Loucy (cell line): Measurements from ENCODE around the gene CCK.

Source experiments
- H2AFZ ChIP-seq: fragments of 200-600 bp; sonication (generic); 2 replicates; pipeline ENCODE4 v1.6.0; 2016; ENCODE audit warnings: antibody characterized with exemption, mild to moderate bottlenecking, low read length, moderate library complexity
- H3F3A ChIP-seq: fragments of 200-600 bp; 2 replicates; pipeline ENCODE4 v1.6.0; 2016; ENCODE audit warnings: antibody characterized with exemption, low read depth, mild to moderate bottlenecking
- H3K27me3 ChIP-seq: fragments of 200-600 bp; sonication (generic); 2 replicates; pipeline ENCODE4 v1.6.1; 2014; ENCODE audit warnings: low read length, mild to moderate bottlenecking; ENCODE audit not compliant: insufficient read depth, poor library complexity, severe bottlenecking
- H3K36me3 ChIP-seq: fragments of 200-600 bp; sonication (generic); 2 replicates; pipeline ENCODE4 v1.6.1; 2016; ENCODE audit warnings: low read length; ENCODE audit not compliant: insufficient read depth
- H3K4me1 ChIP-seq: fragments of 200-600 bp; sonication (generic); 2 replicates; pipeline ENCODE4 v1.5.1; 2014; ENCODE audit warnings: low read length, mild to moderate bottlenecking; ENCODE audit not compliant: insufficient read depth, poor library complexity, severe bottlenecking
- H3K4me2 ChIP-seq: fragments of 200-600 bp; sonication (generic); 2 replicates; pipeline ENCODE4 v1.6.0; 2014; ENCODE audit warnings: antibody characterized with exemption, low read length, low read depth, mild to moderate bottlenecking; ENCODE audit not compliant: poor library complexity, severe bottlenecking
- H3K4me3 ChIP-seq: fragments of 200-600 bp; sonication (generic); 2 replicates; pipeline ENCODE4 v1.5.1; 2014; ENCODE audit warnings: low read length, mild to moderate bottlenecking, mixed read lengths; ENCODE audit not compliant: poor library complexity, severe bottlenecking
- H3K79me2 ChIP-seq: fragments of 200-600 bp; sonication (generic); 2 replicates; pipeline ENCODE4 v1.6.1; 2014; ENCODE audit warnings: low read length; ENCODE audit not compliant: insufficient read depth
- H3K9ac ChIP-seq: fragments of 200-600 bp; sonication (generic); 2 replicates; pipeline ENCODE4 v1.6.0; 2014; ENCODE audit warnings: mild to moderate bottlenecking, low read depth, low read length, moderate library complexity; ENCODE audit not compliant: poor library complexity, severe bottlenecking
- H3K9me2 ChIP-seq: fragments of 200-600 bp; sonication (generic); replicated peaks from 2 replicates; pipeline ENCODE4 v1.6.1; 2016; ENCODE audit warnings: low read depth, low read length, mixed read lengths
- H3K9me3 ChIP-seq: fragments of 200-600 bp; sonication (generic); 2 replicates; pipeline ENCODE4 v1.6.1; 2014; ENCODE audit warnings: mild to moderate bottlenecking, antibody characterized with exemption, low read length, low read depth; ENCODE audit not compliant: insufficient read depth
- H4K20me1 ChIP-seq: fragments of 200-600 bp; sonication (generic); 2 replicates; pipeline ENCODE4 v1.6.0; 2014; ENCODE audit warnings: antibody characterized with exemption, low read length, mild to moderate bottlenecking; ENCODE audit not compliant: insufficient read depth, poor library complexity, severe bottlenecking
- EZH2phosphoT487 ChIP-seq: fragments of 200-600 bp; IDR thresholded peaks from 2 replicates; pipeline ENCODE4 v1.6.1; 2018; ENCODE audit warnings: antibody characterized with exemption, mild to moderate bottlenecking, moderate library complexity, borderline replicate concordance
- TF ChIP-seq, protein P1 (sequence below): fragments of 200-600 bp; sonication (generic); conservative IDR thresholded peaks from 2 replicates; pipeline ENCODE4 v1.5.1; 2014; ENCODE audit warnings: mild to moderate bottlenecking, antibody characterized with exemption, low read length

CCK gene

DNA sequence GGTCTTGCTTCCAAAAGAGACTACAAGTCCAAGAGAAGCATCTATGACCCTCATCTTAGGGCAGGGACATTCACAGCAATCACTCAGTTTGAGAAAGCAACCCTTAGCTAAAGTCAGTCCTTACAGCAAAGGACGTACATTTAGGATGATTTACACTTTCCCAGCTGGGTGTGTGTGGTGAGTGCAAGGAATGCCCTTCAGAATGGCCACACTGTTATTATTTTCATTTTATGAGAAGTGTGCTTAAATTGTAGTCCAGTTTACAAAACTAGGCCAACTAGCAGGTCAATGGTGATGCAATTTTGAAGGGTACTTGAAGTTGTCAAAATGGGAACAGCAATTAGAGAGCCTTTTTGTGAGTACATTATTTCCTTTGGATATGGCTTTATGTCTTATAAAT lies 26.0 kb upstream of the CCK start:
- Histone ChIP-seq H3K4me1 (no peaks in the 10 kb centered on the region), H3K27me3 (no peaks in the 10 kb centered on the region), H3K9me2 (no peaks in the 10 kb centered on the region), H4K20me1 (no peaks in the 10 kb centered on the region), H3K4me2 (no peak overlapping the region), H3K36me3 (no peaks in the 10 kb centered on the region), H3K9me3 (no peaks in the 10 kb centered on the region), H3K79me2 (no peaks in the 10 kb centered on the region), H3F3A (no peaks in the 10 kb centered on the region), H3K4me3 (no peak overlapping the region), H2AFZ (no peak overlapping the region), H3K9ac (no peak overlapping the region)
- TF ChIP-seq, protein P1, sequence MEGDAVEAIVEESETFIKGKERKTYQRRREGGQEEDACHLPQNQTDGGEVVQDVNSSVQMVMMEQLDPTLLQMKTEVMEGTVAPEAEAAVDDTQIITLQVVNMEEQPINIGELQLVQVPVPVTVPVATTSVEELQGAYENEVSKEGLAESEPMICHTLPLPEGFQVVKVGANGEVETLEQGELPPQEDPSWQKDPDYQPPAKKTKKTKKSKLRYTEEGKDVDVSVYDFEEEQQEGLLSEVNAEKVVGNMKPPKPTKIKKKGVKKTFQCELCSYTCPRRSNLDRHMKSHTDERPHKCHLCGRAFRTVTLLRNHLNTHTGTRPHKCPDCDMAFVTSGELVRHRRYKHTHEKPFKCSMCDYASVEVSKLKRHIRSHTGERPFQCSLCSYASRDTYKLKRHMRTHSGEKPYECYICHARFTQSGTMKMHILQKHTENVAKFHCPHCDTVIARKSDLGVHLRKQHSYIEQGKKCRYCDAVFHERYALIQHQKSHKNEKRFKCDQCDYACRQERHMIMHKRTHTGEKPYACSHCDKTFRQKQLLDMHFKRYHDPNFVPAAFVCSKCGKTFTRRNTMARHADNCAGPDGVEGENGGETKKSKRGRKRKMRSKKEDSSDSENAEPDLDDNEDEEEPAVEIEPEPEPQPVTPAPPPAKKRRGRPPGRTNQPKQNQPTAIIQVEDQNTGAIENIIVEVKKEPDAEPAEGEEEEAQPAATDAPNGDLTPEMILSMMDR = no peak
- no peak for TF ChIP-seq EZH2phosphoT487

DNA sequence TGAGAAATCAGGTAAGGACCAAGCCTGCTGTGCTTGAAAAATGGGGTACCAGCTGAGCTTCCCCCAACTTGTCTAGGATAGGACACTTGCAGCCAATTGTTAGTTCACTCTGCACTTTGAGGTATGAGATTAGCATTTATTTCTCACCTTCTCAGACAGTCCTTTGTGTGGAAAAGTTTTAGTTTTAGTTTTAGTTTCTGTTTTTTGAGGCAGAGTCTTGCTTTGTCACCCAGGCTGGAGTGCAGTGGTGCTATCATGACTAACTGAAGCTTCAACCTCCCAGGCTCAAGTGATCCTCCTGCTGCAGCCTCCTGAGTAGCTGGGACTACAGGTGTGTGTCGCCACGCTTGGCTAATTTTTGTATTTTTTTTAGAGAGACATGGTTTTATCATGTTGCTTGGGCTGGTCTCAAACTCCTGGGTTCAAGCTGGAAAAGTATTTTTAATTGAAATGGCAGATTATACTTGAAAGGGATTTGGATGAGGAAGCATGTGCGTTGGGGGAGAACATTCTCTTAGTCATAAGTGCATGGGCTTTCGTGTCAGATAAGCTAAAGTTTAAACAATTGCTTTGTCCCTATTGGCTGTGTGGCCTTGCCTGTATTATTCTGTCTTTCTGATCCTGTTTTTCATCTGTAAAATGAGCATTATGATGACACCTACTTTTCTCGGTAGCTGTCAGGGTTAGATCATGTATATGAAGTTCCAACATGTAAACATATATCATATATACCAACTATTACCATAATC lies 25.2 kb upstream of the CCK start:
- Histone ChIP-seq H3K4me1 (no peaks in the 10 kb centered on the region), H3K9me2 (no peaks in the 10 kb centered on the region), H3K9me3 (no peaks in the 10 kb centered on the region), H2AFZ (no peak overlapping the region), H3K27me3 (no peaks in the 10 kb centered on the region), H3K79me2 (no peaks in the 10 kb centered on the region), H3K9ac (no peak overlapping the region), H3F3A (no peaks in the 10 kb centered on the region), H3K4me2 (no peak overlapping the region), H3K4me3 (no peak overlapping the region), H4K20me1 (no peaks in the 10 kb centered on the region), H3K36me3 (no peaks in the 10 kb centered on the region)
- TF ChIP-seq, protein P1 = no peak
- TF ChIP-seq EZH2phosphoT487 = no peak

DNA sequence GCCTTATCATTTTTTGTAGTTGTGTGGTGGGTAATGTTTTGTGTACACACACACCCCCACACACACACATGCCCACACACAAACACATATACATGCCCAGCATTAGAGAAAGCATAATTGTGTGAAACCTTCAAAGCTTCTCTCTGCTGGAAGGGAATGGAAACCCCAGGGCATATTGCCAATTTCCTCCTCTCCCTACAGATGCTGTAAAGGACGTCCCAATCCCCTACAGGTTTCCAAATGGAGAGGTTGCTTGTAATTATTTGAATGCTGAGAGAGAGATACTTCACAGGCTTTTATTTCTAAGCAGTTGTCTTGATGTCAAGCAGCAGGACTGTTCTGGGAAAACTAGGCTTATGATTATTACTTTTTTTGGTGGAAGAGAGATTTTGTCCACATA lies 23.0 kb upstream of the CCK start:
- Histone ChIP-seq H2AFZ (no peak overlapping the region), H3K27me3 (no peaks in the 10 kb centered on the region), H3K79me2 (no peaks in the 10 kb centered on the region), H3F3A (no peaks in the 10 kb centered on the region), H3K9me2 (no peaks in the 10 kb centered on the region), H3K9ac (no peak overlapping the region), H3K4me3 (no peak overlapping the region), H3K9me3 (no peaks in the 10 kb centered on the region), H4K20me1 (no peaks in the 10 kb centered on the region), H3K36me3 (no peaks in the 10 kb centered on the region), H3K4me1 (no peaks in the 10 kb centered on the region), H3K4me2 (no peak overlapping the region)
- TF ChIP-seq, protein P1 = no peak
- TF ChIP-seq EZH2phosphoT487 = no peak
